Activated CD4-positive, CD25-positive, alpha-beta regulatory T cell treated with anti-CD3 and anti-CD28 coated beads, Interleukin-2, amount 50 U/mL, for 16 hours (primary cell): ENCODE results near the gene PRRX2.
"Not testable (repeated sequence)": the region's sequence is repeated elsewhere in the genome, so short reads cannot be mapped to it uniquely, and the experiment has no call there.

Experiments used
- DNase-seq: peaks from one replicate; pipeline ENCODE4 v3.0.0-alpha.2; 2020; ENCODE audit warnings: low read depth, low spot score

Gene PRRX2

DNA sequence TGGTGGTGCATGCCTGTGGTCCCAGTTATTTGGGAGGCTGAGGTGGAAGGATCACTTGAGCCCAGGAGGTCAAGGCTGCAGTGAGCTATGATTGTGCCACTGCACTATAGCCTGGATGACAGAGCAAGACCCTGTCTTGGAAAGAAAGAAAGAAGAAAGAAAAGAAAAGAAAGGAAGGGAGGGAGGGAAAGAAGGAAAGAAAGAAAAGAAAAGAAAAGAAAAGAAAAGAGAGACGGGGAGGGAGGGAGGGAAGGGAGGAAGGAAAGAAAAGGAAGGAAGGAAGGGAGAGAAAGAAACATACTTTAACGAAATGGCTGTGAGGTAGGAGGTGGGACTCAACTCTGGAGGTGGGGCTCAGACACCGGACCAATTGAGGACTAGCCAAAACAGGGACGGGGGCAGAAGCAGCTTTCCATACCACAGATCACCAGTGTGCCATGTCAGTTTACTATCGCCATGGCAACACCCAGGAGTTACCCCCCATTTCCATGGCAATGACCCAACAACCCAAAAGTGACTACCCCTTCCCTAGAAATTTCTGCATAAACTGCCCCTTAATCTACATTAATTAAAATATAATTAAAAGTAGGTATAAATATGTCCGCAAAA lies 66.1 kb downstream of the PRRX2 start:
- no peak for DNase-seq

- no peak for DNase-seq
Measured at GRCh38 chr9:129732100-129732499, 66.7 kb downstream of the PRRX2 start.

- DNase-seq = no peak
Measured at GRCh38 chr9:129732946-129733631, 67.6 kb downstream of the PRRX2 start.

- no peak for DNase-seq
Measured at GRCh38 chr9:129733632-129733953, 68.1 kb downstream of the PRRX2 start.

- DNase-seq = no peak
Measured at GRCh38 chr9:129735546-129735945, 70.1 kb downstream of the PRRX2 start.

DNA sequence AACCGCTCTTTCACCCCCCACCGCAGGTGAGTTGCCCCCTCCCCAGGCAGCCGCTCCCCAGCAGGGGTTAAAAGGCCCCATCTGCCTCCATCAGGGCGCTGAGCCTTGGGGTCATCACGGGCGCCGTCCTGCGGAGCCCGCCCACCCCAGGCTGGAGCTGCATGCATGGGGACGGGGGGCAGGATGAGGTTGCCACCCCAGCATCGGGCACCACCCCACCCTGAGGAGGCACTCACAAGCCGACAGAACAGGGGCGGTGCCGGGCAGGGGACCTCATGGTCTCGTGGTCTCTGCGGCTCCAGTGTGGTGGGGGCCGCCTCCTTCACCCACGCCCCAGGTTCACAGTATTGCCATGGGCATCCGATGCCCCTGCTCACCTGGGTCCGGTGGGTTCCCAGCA lies 70.9 kb downstream of the PRRX2 start:
- DNase-seq = no peak

- peak; percentile 76 for DNase-seq
Measured at GRCh38 chr9:129737479-129738274, 72.2 kb downstream of the PRRX2 start.

GRCh38 chr9:129739432-129739831 lies 74.0 kb downstream of the PRRX2 start:
- DNase-seq = no peak

DNA sequence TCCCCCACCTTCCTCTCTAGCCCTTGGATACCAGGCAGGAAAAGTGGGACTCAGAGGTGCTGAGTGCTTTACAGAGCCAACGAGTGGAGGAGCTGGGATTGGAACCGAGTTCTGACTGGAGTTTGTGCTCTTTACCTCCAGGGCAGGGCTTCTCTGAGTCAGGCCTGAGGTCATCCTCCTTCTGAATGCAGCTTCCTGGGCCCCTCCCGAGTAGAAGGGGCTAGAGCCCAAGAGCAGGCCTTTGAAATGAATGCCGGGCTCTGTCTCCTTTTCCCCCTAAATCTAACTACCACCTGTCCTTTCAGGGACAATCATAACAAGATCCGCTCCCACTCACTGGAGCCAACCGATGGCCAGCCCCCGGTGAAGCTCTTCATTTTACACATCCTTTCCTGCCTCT lies 74.7 kb downstream of the PRRX2 start:
- DNase-seq = no peak

GRCh38 chr9:129740666-129741464 lies 75.4 kb downstream of the PRRX2 start:
- DNase-seq = no peak

GRCh38 chr9:129745200-129745599 lies 79.8 kb downstream of the PRRX2 start:
- DNase-seq = no peak

- no peak for DNase-seq
Measured at GRCh38 chr9:129746092-129746777, 80.8 kb downstream of the PRRX2 start.

DNA sequence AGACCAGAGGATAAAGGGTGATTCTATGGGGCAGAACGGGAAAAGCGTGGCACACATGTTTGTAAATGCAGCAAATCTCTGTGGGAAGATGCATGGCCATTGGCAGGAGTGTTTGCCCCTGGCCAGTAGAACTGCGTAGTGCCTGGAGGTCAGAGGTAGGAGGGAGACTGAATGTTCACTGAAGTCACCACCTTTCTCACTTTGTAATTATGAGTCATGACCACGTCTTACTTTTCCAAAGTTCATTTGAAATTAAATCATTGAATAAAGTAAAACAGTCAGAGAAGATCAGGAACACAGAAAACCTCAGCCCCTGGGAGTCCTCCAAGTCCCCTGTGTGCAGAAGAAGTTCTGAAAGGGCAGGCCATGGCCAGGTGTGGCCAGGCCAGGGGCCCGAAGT lies 82.8 kb downstream of the PRRX2 start:
- no peak for DNase-seq

DNA sequence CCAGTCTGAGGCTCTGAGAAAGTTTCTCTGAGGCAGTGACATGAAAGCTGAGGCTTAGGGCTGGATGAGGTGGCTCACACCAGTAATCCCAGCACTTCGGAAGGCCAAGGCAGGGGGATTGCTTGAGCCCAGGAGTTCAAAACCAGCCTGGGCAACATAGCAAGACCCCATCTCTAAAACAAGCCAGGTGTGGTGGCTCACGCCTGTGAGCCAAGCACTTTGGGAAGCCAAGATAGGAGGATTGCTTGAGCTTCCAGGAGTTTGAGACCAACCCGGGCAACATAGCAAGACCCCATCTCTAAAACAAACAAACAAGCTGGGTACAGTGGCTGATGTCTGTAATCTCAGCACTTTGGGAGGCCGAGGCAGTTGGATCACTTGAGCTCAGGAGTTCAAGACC lies 83.6 kb downstream of the PRRX2 start:
- not testable (repeated sequence) for DNase-seq

DNA sequence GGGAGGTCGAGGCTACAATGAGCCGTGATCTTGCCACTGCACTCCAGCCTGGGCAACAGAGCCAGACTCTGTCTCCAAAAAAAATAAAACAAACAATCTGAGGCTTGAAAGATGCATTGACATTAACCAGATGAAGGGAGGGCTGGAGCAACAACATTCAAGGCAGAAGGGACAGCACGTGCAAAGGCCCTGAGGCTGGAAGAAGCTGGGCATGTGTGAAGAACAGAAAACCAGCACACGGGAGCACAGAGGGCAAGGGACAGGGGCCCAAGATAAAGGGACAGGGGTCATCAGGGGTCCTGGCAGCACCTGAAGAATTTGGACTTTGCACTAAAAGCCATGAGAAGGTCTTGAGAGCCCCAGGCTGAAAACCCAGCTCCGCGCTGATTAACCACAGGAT lies 84.1 kb downstream of the PRRX2 start:
- DNase-seq = no peak

- DNase-seq = no peak
Measured at GRCh38 chr9:129750013-129750638, 84.7 kb downstream of the PRRX2 start.

- no peak for DNase-seq
Measured at GRCh38 chr9:129751841-129752801, 86.7 kb downstream of the PRRX2 start.

- no peak for DNase-seq
Measured at GRCh38 chr9:129752900-129753729, 87.7 kb downstream of the PRRX2 start, which contains the start of gene PTGES. TSS of gene PTGES (minus strand) at chr9:129753042. CDS start at chr9:129753012, 30 bp downstream.

DNA sequence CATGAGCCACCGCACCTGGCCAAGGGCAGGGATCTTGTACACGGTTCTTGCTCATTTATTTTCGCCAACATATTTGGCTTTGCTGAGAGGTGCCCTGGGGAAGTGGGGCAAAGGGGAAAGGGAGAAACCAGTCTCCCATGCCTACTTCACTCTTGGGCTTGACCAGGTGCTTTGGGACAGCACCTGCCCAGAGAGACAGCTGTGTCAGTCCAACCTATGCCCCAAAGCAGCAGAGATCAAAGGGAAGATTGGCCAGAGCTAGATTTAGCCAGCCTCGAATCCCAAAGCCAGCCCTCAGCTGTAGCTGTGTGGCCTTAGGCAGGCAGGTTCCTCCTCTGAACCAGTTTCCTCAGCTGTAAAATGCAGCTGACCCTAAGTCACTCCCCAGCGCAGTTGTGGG lies 89.7 kb downstream of the PRRX2 start:
- no peak for DNase-seq
